ENCODE measurements around the gene LOX.

The LOX gene

DNA sequence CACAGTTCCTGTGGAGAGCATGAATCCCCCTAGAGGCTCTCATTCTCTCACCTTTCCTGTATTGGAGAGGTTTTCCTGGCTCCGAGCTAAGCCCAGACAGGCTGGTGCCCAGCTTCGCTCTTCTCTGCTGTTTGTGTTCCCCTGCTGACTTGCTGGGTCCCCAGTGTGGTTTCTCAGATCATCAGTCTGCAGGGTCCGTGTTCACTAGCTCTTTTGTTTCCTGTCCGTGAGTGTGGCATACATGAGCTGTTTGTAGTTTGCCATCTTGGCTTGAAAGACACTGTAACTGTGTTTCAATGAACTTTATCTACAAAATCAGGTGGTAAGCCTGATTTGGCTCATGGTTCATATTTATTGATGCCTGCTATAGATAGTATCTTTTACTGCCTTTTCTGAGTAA, 23.8 kb downstream of the LOX start:
- no peak overlapping the region for H3K4me3 ChIP-seq (ENCODE audit: low read length in 2 of 2)
- no peaks in the 10 kb centered on the region for H3K9me3 ChIP-seq (ENCODE audit: control insufficient read depth in 2 of 2, low read length in 2 of 2)
- H3K36me3 ChIP-seq (ENCODE audit: control insufficient read depth in 2 of 2, insufficient read depth in 2 of 2, low read length in 2 of 2) = no peaks in the 10 kb centered on the region
- H3K4me1 ChIP-seq (ENCODE audit: control insufficient read depth in 2 of 2, insufficient read depth in 2 of 2, low read length in 2 of 2) = no peaks in the 10 kb centered on the region
- H3K9ac ChIP-seq (ENCODE audit: low read depth in 1 of 2, low read length in 2 of 2) = no peak overlapping the region
- no peaks in the 10 kb centered on the region for H3K27me3 ChIP-seq (ENCODE audit: control insufficient read depth in 2 of 2, insufficient read depth in 2 of 2, low read length in 2 of 2)
- no peak overlapping the region for H3K27ac ChIP-seq (ENCODE audit: low read depth in 2 of 2, low read length in 2 of 2)

DNA sequence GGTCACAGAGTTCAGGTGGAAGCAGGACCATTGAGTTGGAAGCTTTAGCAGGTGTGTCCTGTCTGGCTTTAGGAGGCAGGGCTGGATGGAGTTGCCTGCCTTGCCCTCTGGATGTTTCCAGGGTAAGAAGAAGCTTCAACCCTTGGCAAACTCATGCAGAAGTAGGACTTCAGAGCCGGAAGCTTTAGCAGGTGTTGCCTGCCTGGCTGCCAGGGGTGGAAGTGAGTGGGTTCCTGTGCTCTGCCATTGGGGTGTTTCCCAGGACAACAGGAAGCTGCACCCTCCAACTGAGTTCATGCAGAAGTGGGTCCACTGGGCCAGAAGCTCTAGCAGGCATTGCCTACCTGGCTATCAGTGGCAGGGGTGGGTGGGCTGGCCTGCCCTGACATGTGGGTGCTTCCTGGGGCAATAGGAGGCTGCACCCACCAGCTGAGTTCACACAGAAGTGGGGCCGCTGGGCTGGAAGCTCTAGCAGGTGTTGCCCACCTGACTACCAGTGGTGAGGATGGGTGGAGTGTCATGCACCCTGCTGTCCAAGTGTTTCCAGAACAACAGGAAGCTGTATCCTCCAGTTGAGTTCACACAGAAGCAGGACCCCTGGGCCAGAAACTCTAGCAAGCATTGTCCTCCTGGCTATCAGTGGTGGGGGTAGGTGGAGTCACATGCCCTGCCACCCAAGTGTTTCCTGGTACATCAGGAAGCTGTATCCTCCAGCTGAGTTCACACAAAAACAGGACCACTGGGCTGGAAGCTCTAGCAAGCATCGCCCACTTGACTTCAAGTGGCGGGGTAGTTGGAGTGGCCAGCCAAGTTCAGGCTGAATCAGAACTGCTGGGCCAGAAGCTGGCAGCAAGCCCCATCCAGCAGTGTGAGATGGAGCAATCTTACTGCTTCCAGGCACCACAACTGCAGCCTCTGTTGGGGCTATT, 24.6 kb downstream of the LOX start:
- no peak overlapping the region for H3K4me3 ChIP-seq (ENCODE audit: low read length in 2 of 2)
- no peaks in the 10 kb centered on the region for H3K9me3 ChIP-seq (ENCODE audit: control insufficient read depth in 2 of 2, low read length in 2 of 2)
- no peaks in the 10 kb centered on the region for H3K4me1 ChIP-seq (ENCODE audit: control insufficient read depth in 2 of 2, insufficient read depth in 2 of 2, low read length in 2 of 2)

DNA sequence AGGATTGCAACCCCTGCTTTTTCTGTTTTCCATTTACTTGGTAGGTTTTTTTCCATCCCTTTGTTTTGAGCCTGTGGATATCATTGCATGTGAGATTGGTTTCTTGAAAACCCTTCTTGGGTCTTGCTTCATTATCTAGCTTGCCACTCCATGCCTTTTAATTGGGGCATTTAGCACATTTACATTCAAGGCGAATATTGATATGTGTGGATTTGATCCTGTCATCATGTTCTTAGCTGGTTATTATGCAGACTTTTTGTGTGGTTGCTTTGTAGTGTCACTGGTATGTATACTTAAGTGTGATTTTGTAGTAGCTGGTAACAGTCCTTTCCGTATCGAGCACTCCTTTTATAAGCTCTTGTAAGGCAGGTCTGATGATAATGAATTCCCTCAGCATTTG, 26.5 kb downstream of the LOX start:
- Histone ChIP-seq H3K27ac (ENCODE audit: low read depth in 2 of 2, low read length in 2 of 2) (no peak overlapping the region), H3K4me1 (ENCODE audit: control insufficient read depth in 2 of 2, insufficient read depth in 2 of 2, low read length in 2 of 2) (no peaks in the 10 kb centered on the region), H3K4me3 (ENCODE audit: low read length in 2 of 2) (no peak overlapping the region), H3K27me3 (ENCODE audit: control insufficient read depth in 2 of 2, insufficient read depth in 2 of 2, low read length in 2 of 2) (no peaks in the 10 kb centered on the region), H3K36me3 (ENCODE audit: control insufficient read depth in 2 of 2, insufficient read depth in 2 of 2, low read length in 2 of 2) (no peaks in the 10 kb centered on the region), H3K9me3 (ENCODE audit: control insufficient read depth in 2 of 2, low read length in 2 of 2) (no peaks in the 10 kb centered on the region), H3K9ac (ENCODE audit: low read depth in 1 of 2, low read length in 2 of 2) (no peak overlapping the region)

More for the DNA sequence above, 24.6 kb downstream of the LOX start:
- Histone ChIP-seq H3K27ac (ENCODE audit: low read depth in 2 of 2, low read length in 2 of 2) (no peak overlapping the region), H3K27me3 (ENCODE audit: control insufficient read depth in 2 of 2, insufficient read depth in 2 of 2, low read length in 2 of 2) (no peaks in the 10 kb centered on the region), H3K9ac (ENCODE audit: low read depth in 1 of 2, low read length in 2 of 2) (no peak overlapping the region), H3K36me3 (ENCODE audit: control insufficient read depth in 2 of 2, insufficient read depth in 2 of 2, low read length in 2 of 2) (no peaks in the 10 kb centered on the region)

DNA sequence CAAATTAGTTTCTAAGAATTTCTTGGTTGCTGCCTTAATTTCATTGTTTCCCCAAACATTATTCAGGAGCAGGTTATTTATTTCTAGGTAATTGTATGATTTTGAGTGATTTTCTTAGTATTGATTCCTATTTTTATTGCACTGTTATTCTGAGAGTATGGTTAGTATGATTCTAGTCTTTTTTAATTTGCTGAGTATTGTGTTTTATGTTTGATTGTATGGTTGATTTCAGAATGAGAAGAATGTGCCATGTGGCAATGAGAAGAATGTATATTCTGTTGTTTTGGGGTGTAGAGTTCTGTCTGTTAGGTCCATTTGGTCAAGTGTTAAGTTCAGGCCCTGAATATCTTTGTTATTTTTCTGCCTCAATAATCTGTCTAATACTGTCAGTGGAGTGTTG, 27.1 kb downstream of the LOX start:
- H3K4me1 ChIP-seq (ENCODE audit: control insufficient read depth in 2 of 2, insufficient read depth in 2 of 2, low read length in 2 of 2) = no peaks in the 10 kb centered on the region
- no peaks in the 10 kb centered on the region for H3K36me3 ChIP-seq (ENCODE audit: control insufficient read depth in 2 of 2, insufficient read depth in 2 of 2, low read length in 2 of 2)
- H3K27me3 ChIP-seq (ENCODE audit: control insufficient read depth in 2 of 2, insufficient read depth in 2 of 2, low read length in 2 of 2) = no peaks in the 10 kb centered on the region
- no peak overlapping the region for H3K4me3 ChIP-seq (ENCODE audit: low read length in 2 of 2)
- H3K27ac ChIP-seq (ENCODE audit: low read depth in 2 of 2, low read length in 2 of 2) = no peak overlapping the region
- H3K9me3 ChIP-seq (ENCODE audit: control insufficient read depth in 2 of 2, low read length in 2 of 2) = no peaks in the 10 kb centered on the region
- H3K9ac ChIP-seq (ENCODE audit: low read depth in 1 of 2, low read length in 2 of 2) = no peak overlapping the region

DNA sequence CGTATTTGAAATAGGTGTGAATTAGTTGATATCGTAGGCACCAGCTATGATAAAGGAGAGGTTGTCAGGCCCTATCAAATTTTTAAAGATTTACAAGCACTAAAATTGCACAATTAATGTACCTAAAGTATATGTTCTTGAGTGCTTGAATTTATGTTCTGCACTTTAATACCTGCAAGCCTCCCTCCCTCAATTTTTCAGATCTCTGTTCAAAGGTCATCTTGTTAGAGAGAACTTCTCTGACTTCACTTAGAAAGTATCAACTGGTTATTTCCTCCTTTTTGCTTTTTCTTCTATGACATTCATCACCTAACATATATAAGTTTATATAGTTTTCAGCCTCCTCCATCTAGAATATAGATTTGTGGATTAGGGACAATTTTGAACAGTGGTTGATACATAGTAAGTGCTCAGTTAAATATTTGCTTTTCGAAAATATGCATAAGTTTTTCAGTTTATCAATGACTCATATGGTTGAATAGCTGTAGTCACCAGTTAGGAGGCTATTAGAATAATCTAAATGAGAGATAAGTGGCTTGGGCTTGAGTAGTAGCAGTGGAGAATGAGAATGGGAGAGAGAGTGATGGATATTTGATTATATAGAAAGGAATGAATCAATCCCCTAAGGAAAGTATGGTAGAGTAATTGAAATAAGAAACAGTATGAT, 37.3 kb downstream of the LOX start:
- H3K9ac ChIP-seq (ENCODE audit: low read depth in 1 of 2, low read length in 2 of 2) = no peak overlapping the region
- H3K9me3 ChIP-seq (ENCODE audit: control insufficient read depth in 2 of 2, low read length in 2 of 2) = no peaks in the 10 kb centered on the region
- no peaks in the 10 kb centered on the region for H3K27me3 ChIP-seq (ENCODE audit: control insufficient read depth in 2 of 2, insufficient read depth in 2 of 2, low read length in 2 of 2)
- H3K4me1 ChIP-seq (ENCODE audit: control insufficient read depth in 2 of 2, insufficient read depth in 2 of 2, low read length in 2 of 2) = no peaks in the 10 kb centered on the region
- no peaks in the 10 kb centered on the region for H3K36me3 ChIP-seq (ENCODE audit: control insufficient read depth in 2 of 2, insufficient read depth in 2 of 2, low read length in 2 of 2)
- H3K27ac ChIP-seq (ENCODE audit: low read depth in 2 of 2, low read length in 2 of 2) = no peak overlapping the region
- H3K4me3 ChIP-seq (ENCODE audit: low read length in 2 of 2) = no peak overlapping the region

DNA sequence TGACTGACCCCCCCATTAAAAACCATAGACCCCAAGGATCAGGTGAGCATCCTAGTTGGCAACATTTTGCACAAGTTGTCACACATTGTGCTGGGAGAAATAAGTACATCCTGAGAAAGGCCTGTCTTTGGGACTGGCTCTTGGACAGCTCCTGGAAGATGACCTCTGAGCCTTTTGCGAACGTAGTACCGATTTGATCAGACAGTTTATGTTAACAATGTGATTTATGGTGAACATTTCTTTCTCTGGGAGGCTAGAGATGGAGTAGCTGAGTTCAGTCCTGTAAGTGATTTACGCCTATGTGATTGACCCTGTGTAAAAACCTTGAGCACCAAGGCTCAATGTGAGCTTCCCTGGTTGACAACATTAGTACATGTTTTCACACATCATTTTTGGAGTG, 41.7 kb downstream of the LOX start:
- Histone ChIP-seq H3K4me1 (ENCODE audit: control insufficient read depth in 2 of 2, insufficient read depth in 2 of 2, low read length in 2 of 2) (no peaks in the 10 kb centered on the region), H3K9ac (ENCODE audit: low read depth in 1 of 2, low read length in 2 of 2) (no peak overlapping the region), H3K27me3 (ENCODE audit: control insufficient read depth in 2 of 2, insufficient read depth in 2 of 2, low read length in 2 of 2) (no peaks in the 10 kb centered on the region), H3K4me3 (ENCODE audit: low read length in 2 of 2) (no peak overlapping the region), H3K9me3 (ENCODE audit: control insufficient read depth in 2 of 2, low read length in 2 of 2) (no peaks in the 10 kb centered on the region), H3K36me3 (ENCODE audit: control insufficient read depth in 2 of 2, insufficient read depth in 2 of 2, low read length in 2 of 2) (no peaks in the 10 kb centered on the region), H3K27ac (ENCODE audit: low read depth in 2 of 2, low read length in 2 of 2) (no peak overlapping the region)

DNA sequence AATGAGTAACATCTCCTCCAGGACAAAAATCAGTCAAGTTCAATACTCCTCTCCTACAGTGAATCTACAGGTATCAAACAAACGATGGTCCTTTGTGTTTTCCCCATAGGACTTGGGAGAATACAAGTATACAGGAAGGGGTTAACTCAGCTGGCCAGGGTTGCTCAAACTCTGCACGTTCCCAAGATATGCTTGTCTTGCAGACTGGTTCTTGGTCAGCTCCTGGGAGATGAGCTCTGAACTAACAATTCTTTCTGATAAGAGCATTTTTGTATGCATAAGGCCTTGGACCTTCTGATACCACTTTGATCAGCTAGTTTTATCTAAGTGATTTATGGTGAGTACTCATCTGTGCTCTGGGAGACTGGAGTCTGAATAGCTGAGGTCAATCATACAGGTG, 42.1 kb downstream of the LOX start:
- no peaks in the 10 kb centered on the region for H3K36me3 ChIP-seq (ENCODE audit: control insufficient read depth in 2 of 2, insufficient read depth in 2 of 2, low read length in 2 of 2)
- no peaks in the 10 kb centered on the region for H3K4me1 ChIP-seq (ENCODE audit: control insufficient read depth in 2 of 2, insufficient read depth in 2 of 2, low read length in 2 of 2)
- no peak overlapping the region for H3K9ac ChIP-seq (ENCODE audit: low read depth in 1 of 2, low read length in 2 of 2)
- no peak overlapping the region for H3K4me3 ChIP-seq (ENCODE audit: low read length in 2 of 2)
- H3K9me3 ChIP-seq (ENCODE audit: control insufficient read depth in 2 of 2, low read length in 2 of 2) = no peaks in the 10 kb centered on the region
- no peaks in the 10 kb centered on the region for H3K27me3 ChIP-seq (ENCODE audit: control insufficient read depth in 2 of 2, insufficient read depth in 2 of 2, low read length in 2 of 2)
- H3K27ac ChIP-seq (ENCODE audit: low read depth in 2 of 2, low read length in 2 of 2) = no peak overlapping the region

DNA sequence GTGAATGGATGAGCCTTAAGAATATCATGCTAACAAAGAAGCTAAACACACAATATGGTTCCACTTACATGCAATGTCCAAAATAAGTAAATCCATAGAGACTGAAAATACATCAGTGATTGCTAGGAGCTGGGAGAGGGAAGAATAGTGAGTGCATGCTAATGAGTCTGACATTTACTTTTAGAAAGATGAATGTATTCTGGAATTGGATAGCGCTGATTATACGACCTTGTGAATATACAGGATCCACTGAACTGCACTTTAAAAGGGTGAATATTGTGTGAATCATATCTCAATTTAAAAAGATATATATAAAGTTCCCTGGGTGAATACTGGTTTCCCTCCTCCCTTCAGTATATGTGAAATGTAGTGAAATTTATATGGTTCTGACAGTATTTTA, 46.2 kb downstream of the LOX start:
- Histone ChIP-seq H3K9ac (ENCODE audit: low read depth in 1 of 2, low read length in 2 of 2) (no peak overlapping the region), H3K4me3 (ENCODE audit: low read length in 2 of 2) (no peak overlapping the region), H3K9me3 (ENCODE audit: control insufficient read depth in 2 of 2, low read length in 2 of 2) (no peaks in the 10 kb centered on the region), H3K36me3 (ENCODE audit: control insufficient read depth in 2 of 2, insufficient read depth in 2 of 2, low read length in 2 of 2) (no peaks in the 10 kb centered on the region), H3K4me1 (ENCODE audit: control insufficient read depth in 2 of 2, insufficient read depth in 2 of 2, low read length in 2 of 2) (no peaks in the 10 kb centered on the region), H3K27ac (ENCODE audit: low read depth in 2 of 2, low read length in 2 of 2) (no peak overlapping the region), H3K27me3 (ENCODE audit: control insufficient read depth in 2 of 2, insufficient read depth in 2 of 2, low read length in 2 of 2) (no peaks in the 10 kb centered on the region)

DNA sequence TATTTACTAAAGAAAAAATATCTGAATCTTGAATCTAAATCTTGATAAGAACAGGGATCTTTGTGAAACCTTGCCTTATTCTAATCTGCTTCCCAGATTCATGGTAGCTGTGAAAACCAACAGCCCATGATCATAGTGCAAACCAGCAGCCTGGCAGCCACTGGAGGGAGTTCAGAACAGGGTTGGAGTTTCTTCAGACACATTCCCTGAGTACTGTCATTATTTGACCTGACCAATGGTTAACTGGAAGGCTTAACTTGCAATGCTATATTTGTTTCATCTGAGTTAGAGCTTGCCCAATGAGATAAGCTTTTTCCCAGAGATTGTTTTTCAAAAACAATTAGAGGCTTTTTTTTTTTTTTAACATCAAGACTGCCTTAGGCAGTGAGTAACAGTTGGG, 47.8 kb downstream of the LOX start:
- H3K9me3 ChIP-seq (ENCODE audit: control insufficient read depth in 2 of 2, low read length in 2 of 2) = no peaks in the 10 kb centered on the region
- H3K4me3 ChIP-seq (ENCODE audit: low read length in 2 of 2) = no peak overlapping the region
- H3K4me1 ChIP-seq (ENCODE audit: control insufficient read depth in 2 of 2, insufficient read depth in 2 of 2, low read length in 2 of 2) = no peaks in the 10 kb centered on the region
- no peaks in the 10 kb centered on the region for H3K36me3 ChIP-seq (ENCODE audit: control insufficient read depth in 2 of 2, insufficient read depth in 2 of 2, low read length in 2 of 2)
- no peak overlapping the region for H3K9ac ChIP-seq (ENCODE audit: low read depth in 1 of 2, low read length in 2 of 2)
- H3K27ac ChIP-seq (ENCODE audit: low read depth in 2 of 2, low read length in 2 of 2) = no peak overlapping the region
- H3K27me3 ChIP-seq (ENCODE audit: control insufficient read depth in 2 of 2, insufficient read depth in 2 of 2, low read length in 2 of 2) = no peaks in the 10 kb centered on the region

DNA sequence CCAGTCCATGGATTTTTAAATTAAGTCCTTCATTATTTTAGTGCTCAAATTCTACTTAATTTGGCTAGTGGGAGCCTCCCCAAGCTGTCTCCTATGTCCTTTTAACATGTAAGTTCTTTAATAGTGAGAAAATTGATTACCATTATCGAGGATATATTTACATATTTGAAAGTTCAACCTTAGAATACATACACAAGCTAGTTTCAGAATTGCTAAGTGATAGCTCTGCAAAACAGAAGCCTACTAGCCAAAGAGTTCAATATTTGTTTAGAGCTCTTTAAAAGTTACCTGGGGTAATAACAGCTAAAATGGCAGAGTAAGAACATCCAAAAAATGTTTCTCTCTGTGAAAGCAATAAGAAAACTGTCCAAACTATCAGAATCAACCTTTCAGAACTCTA, 48.2 kb downstream of the LOX start:
- no peak overlapping the region for H3K27ac ChIP-seq (ENCODE audit: low read depth in 2 of 2, low read length in 2 of 2)
- H3K36me3 ChIP-seq (ENCODE audit: control insufficient read depth in 2 of 2, insufficient read depth in 2 of 2, low read length in 2 of 2) = no peaks in the 10 kb centered on the region
- no peaks in the 10 kb centered on the region for H3K4me1 ChIP-seq (ENCODE audit: control insufficient read depth in 2 of 2, insufficient read depth in 2 of 2, low read length in 2 of 2)
- no peak overlapping the region for H3K9ac ChIP-seq (ENCODE audit: low read depth in 1 of 2, low read length in 2 of 2)
- no peak overlapping the region for H3K4me3 ChIP-seq (ENCODE audit: low read length in 2 of 2)
- H3K9me3 ChIP-seq (ENCODE audit: control insufficient read depth in 2 of 2, low read length in 2 of 2) = no peaks in the 10 kb centered on the region
- no peaks in the 10 kb centered on the region for H3K27me3 ChIP-seq (ENCODE audit: control insufficient read depth in 2 of 2, insufficient read depth in 2 of 2, low read length in 2 of 2)
